Activated CD4-positive, alpha-beta T cell treated with anti-CD3 and anti-CD28 coated beads for 1 hour (primary cell): ENCODE results near the gene CAD.

Source experiments
- DNase-seq: peaks from one replicate; pipeline ENCODE4 v3.0.0-alpha.2; 2020

The CAD gene

DNA sequence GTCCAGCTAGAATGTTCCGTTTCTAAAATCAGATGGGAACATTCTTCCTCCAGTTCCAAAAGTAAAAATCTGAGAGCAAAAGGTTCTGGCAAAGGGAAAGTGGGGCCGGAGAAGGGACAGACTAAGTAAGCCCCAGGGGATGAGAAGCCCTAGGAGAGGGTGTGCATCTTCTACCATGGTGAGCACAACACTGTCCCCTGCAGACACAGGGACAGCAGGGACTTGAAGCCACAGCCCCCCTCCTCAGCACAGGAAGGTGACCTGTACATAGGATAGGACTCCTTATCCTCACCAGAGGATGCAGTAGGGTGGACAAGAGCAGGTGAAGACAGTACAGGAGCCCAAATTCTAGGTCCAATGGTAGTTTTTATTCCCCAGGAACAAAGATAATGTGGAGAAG, 17.9 kb upstream of the CAD start:
- DNase-seq: no peak

DNA sequence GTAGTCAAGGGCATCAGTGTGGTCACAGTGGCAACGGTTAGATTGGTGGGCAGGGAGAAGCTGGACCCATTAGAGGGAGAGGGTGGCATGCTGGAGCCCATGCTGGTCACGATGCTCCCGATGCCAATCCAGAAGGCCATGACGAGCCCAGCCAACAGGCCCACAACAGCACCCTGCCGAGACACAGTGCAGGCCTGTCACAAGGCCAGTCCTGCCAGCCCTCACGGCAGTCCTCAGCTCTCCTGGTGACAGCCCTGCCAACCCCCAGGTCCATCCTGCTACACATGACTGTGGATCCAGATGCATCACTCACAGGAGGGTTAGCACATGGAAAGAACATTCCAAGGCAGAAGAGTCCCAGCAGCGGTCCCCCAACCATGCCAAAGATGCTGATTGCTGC, 15.5 kb upstream of the CAD start:
- no peak for DNase-seq

DNA sequence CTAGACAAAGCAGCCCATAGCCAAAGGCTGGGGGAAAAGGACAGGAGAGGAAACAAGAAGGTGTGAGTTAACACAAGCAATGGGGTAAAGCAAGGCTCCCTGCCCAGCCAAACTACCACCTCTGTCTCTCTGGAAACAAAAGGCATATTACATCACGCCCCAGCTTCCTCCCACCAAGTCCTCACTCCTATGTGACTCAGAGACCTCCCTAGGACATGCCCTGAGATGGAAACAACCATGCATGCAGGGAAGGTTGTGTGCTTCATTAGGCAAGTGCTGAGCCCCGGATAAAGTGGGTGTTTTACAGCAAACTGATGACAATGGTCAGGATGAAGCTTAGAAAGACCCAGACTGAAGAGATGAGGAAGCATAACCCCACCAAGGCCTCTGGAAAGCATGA, 14.3 kb upstream of the CAD start:
- no peak for DNase-seq

DNA sequence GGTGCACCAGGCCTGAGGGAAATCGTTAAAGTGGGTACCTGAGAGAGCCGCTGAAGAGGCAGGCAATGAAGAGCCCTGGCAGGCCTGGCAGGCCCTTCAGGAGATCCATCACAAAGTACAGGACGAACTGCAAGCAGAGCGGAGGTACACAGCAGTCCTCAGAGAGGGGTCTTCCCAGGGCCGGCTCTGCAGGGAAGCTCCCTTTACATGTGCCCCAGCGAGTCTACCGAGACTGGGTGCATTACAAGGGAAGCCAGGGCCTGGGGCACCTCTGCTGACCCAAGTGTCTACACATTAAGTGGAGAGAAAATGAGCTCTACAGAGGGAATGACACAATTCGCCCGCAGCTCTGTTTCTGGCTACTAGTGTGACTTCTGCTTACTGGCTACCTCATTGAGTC, 13.4 kb upstream of the CAD start:
- no peak for DNase-seq

DNA sequence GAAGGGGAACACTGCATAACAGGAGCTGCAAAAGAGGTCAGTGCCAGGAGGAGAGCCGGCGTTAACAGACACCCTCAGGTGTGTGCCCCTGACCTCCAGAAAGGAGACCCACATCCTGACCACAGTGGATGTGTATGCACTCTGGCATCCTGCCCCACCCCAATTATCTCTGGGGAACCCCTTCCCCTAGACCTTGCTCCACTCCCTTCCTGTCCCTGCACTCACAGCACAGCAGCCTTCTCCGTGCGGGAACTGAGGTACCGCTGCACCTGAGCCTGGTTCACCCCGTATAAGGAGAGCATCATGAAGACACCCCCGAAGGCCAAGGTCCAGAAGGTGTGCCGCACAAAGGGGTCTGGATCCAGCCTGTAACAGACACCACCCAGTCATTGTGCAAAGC, 12.6 kb upstream of the CAD start:
- no peak for DNase-seq

DNA sequence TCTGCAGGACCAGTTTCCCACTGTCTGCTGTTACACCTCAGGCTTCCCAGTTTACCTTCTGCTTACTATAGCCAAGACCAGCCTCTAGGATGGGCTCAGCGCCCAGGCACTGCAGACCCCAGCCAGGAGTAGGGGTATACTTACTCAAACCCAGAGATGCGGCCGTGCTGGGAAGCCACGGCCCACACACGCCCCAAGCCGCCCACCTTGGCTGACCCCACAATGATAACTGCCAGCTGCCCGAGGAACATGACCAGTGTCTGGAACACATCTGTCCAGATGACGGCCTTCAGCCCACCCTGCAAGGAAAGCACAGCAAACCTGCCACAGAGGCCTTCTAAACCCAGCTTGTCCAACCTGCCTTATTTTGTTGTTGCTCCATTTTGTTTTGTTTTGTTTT, 12.0 kb upstream of the CAD start:
- no peak for DNase-seq

DNA sequence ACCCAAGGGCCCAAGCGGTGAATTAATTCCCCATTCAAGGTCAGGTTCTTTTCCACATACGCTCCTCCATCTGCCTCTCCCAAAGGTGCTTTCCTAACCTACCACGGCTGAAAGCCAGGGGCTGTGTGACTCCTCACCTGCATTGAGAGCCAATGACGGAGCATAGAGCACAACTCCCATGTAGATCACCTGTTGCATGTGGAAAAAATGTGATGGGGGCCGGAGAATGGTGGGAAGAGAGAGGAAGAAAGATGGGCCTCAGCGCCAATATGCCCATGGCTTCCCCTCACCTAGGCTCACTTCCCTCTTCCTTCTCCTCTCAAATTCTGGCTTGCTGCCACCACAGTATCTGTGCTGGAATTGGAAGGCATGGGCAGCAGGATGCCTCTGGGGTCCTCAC, 10.8 kb upstream of the CAD start:
- no peak for DNase-seq

DNA sequence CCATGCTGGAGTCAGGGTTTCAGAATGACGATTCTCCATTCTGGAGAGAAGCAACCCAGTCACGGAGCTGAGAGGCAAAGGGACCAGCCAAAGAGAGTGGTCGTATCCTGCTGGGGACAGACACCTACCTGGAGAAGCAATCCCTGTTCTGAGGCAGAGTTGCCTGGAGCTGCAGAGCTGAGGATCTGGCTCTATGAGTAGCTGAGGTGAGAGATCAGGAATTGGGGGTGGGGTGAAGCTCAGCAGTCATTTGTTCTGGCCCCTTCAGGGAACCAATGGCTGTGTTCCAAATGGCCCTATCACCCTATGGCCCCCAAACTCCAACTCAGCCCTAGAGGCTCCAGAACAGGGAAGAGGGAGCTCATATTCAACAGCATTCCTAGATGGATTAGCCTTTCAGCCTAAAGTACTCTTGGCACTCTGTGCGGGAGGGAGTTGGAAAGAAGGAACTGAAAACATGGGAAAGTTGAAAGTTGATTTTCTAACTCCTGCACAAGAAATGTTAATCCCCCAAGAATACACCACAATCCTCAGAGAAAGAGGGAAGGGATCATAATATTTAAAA, 8.6 kb upstream of the CAD start:
- no peak for DNase-seq

DNA sequence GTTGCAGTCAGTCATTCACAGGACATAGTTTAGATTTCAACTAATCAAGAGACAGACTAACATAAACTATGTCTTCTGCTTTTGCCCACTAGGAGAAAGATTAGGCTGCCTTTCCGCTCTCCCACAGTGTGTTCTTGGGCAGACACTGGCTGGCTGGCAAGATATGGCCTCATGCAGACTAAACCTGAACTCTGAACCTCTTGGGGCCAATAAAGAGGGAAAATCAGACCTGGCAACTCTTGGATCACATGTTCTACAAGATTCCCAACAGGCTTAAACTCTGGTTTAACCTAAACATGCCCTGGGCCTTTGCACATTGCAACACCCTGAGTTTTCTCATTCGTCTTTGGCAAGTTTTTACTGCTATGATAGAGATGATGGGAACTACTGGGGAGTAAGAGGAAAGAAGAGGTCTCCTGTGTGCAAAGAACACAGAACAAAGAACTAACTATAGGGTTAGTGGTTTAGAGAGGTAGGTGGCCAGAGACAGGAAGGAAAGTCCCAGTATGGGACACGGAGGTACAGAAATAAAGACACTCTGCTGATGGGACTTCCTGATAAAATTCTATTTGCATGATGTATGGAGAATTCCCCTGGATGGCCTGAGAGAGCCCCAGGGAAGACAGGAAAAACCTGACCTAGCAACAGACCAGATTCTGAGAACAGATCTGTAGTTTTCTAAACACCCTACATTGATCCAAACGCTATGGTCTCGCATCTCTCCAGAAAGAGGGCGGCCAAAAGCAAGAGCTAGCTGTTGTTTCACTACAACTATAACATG, 7.4 kb upstream of the CAD start:
- no peak for DNase-seq

DNA sequence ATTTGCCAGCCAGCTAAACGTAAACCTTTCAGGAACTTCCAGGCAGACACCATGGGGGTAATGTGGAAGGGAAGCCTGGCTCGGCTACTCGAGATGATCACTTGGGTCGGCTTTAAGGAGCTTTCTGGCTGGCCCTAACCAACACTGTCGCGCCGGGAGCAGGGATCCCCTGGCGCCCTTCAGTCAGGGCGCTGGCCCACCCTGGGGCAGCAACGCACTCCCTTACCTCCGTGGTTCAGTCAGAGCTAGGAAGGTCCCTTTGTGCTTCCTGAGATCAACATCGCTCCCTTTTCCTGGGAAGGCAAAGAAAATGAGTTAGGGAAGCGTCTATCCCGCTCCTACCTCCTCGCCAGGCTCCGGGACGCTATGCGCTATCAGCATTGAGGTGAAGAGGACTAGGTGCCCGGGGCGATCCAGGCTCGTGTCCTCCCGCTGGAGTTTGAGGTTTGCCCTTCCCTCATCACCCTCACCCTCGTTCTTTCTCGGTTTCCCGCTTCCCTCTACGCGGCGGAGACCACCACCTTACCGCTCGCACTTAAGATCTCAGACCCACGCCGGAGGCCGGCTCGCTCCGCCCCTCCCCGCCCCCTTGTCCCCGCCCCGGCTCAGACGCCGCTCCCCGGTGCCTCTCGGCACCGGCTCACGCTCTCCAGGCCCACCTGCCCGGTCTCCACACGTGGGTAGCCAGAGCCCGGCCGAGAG, 5.8 kb upstream of the CAD start:
- DNase-seq: no peak

DNA sequence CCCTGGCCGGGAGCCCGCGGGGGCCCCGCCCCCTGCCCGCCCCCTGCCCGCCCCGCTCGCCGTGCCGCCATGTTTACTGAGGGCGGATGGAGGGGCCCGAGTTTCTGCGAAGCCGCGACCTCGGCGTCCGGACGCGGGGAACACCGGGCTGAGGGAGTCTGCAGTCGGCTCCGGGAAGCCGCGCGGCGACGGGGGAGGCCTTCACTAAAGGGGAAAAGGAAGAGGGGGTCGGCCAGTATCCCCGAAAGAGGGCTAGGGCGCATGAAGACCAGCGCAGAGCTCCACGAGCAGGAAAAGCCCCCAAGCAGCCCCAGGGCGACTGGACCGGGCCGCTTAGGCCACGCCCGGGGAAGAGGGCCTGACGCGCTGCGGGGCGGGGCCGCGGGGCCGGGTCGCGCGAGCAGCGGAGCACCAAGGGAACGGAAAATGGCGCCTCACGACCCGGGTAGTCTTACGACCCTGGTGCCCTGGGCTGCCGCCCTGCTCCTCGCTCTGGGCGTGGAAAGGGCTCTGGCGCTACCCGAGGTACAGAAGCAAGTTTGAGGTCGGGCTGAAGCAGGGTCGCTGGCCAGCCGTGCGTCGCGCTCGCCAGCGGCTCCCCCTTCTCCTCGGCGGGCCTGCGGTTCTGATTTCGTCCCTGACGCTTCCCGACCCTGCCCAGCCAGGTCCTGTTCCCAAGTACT, 5.1 kb upstream of the CAD start, which contains the start of the genes ATRAID and SLC5A6:
TSS of gene ATRAID (plus strand) at position 99 of the 683 bp plus-strand sequence. CDS start at position 427, 328 bp downstream.
TSS of gene SLC5A6 (minus strand) at position 326 of the 683 bp plus-strand sequence. CDS start 4,618 bp downstream, outside the sequence.
- DNase-seq: peak; percentile 84

DNA sequence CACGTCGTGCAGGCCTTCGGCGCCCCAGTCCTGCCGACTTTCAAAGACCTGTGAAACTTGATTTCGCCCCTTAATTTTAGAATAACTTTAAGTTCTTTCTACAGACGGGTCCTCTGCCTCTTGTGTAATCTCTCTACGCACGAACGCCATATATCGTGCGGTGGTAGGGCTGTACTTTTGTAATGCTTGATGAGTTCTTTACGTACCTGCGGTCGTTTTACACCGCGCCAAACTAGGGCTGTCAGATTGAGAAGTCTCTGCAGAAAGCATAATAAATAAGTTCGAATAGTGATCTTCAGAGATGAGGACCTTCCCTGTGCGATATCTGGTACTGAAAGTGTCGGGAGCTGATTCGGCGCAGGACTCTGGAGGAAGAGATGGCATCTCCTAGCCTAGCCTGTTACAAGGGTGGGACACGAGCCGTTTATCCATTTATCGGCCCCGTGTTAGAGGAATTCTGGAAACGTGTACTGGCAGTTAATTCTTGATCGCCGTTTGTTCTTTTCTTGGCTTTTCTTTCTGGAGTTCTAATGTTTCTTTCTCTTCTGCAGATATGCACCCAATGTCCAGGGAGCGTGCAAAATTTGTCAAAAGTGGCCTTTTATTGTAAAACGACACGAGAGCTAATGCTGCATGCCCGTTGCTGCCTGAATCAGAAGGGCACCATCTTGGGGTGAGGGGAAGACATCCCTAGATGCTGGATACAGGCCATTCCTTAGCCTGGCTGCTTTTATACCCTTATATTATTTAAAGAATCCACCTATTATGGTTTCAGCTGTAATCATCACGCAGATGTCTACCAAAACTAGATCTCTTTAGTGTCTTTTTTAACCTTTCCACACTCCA, 4.3 kb upstream of the CAD start:
- no peak for DNase-seq

DNA sequence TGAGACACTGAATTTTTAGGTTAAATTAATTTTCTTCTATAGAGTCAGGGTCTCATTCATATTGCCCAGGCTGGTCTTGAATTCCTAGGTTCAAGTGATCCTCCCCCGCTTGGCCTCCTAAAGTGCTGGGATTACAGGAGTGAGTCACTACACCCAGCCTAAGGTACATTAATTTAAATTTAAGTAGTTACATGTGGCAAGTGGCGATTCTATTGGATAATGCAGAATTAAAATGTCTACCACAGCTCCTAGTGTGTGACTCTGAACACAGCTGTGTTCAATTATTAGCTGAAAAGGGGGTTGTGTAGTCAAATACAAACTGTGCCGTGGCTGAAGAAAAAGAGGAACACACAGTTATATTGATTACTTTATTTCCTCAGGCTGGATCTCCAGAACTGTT, 2.2 kb upstream of the CAD start:
- no peak for DNase-seq

DNA sequence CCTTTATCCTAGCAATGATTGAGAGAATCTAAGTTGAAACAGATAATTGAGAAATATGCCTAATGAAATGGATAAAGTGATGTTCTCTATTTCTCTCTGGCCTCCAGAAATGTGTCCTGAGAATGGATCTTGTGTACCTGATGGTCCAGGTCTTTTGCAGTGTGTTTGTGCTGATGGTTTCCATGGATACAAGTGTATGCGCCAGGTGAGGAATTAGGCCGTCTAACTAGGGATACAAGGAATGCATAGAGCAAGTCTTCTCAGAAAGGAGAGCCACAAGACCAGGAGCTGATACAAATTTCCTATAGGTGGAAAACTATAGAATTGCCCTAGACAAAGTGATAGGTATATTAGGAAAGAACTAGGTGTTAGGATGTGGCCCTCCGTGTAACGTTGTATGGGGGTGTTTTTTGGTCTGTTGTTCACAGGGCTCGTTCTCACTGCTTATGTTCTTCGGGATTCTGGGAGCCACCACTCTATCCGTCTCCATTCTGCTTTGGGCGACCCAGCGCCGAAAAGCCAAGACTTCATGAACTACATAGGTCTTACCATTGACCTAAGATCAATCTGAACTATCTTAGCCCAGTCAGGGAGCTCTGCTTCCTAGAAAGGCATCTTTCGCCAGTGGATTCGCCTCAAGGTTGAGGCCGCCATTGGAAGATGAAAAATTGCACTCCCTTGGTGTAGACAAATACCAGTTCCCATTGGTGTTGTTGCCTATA, 592 bp upstream of the CAD start:
- no peak for DNase-seq

DNA sequence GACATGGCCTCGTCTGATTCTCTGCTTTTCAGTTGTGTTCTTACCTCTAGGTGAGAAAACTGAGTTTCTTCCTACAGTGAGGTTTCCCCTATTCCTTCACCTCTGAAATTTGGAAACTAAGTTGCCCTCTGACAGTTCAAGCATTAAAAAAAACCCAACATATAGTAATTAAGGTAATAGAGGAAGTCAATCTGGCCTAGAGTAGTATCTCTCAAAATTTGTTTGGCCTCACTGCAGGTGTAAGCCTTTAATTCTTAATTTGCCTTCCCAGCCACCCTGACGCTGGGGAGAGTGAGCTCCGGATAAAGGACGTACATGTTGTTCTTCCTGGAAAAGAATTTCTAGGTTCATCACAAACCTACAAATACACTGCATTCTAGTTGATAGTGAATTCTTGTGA, 1.4 kb downstream of the CAD start:
- DNase-seq: no peak

DNA sequence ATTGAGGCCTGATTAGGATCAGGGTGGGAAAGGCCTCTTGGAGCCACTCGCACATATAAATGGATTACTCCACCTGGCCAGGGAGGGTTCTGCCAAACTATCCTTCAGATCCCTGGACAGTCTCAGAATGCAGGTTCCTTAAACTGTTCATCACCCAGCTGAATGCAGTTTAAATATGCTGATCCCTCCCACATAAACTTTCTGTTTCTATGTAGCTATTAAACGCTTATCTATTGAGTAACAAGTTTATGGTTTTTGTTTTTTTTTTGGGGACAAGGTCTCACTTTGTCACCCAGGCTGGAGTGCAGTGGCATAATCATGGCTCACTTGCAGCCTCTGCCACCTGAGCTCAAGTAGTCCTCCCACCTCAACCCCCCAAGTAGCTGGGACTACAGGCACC, 1.9 kb downstream of the CAD start:
- DNase-seq: no peak

DNA sequence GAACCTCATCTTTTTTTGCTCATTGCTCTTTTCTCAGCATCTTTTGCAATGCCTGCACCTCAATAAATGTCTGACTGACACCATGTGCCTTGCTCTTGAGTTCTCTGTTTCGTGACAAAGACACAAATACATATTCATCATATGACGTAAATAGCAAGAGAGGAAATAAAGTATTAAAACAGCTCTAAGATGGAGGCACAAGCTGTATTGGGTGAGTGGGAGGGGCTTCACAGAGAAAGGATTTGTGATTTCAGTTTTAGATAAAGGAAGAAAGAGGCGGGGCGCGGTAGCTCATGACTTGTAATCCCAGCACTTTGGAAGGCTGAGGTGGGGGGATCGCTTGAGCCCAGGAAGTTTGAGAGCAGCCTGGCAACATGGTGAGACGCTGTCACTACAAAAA, 2.9 kb downstream of the CAD start:
- no peak for DNase-seq

DNA sequence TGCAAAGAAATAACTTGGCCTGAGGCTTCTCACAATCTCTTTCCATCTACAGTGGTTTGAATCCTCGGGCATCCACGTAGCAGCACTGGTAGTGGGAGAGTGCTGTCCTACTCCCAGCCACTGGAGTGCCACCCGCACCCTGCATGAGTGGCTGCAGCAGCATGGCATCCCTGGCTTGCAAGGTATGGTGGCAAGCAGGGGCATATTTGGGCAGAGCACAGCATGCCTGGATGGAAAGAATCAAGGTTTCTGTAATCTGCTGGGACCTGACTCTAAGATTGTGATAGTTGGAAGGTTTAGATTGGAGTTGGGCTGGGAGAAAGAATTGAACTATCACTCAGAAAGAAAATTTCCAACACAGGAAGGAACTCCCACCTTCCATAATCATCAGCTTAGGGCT, 4.0 kb downstream of the CAD start:
- no peak for DNase-seq

DNA sequence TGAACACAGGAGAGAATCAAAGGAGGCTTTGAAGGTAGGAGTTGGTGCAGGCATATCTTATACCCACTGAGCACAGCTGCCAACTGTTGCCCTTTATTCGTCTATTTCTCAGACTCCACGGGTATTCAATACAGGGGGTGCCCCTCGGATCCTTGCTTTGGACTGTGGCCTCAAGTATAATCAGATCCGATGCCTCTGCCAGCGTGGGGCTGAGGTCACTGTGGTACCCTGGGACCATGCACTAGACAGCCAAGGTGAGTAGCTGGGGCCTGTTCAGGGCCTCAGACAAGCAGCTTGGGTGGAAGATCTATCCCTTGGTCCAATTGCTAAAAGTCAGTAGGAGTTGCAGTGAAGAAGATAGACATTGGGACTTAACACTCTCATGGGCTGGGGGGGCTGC, 5.2 kb downstream of the CAD start:
- no peak for DNase-seq

DNA sequence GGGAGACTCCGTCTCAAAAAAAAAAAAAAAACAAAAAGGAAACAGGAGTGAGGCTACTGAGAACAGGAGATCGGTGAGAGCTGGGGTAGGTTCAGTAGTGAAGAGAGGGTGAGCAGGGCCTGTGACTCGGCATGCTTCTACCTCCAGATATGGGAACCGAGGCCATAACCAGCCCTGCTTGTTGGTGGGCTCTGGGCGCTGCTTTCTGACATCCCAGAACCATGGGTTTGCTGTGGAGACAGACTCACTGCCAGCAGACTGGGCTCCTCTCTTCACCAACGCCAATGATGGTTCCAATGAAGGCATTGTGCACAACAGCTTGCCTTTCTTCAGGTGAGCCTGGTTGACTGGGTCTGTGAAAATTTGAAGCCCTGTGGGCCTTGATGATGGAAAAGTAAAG, 6.2 kb downstream of the CAD start:
- no peak for DNase-seq

DNA sequence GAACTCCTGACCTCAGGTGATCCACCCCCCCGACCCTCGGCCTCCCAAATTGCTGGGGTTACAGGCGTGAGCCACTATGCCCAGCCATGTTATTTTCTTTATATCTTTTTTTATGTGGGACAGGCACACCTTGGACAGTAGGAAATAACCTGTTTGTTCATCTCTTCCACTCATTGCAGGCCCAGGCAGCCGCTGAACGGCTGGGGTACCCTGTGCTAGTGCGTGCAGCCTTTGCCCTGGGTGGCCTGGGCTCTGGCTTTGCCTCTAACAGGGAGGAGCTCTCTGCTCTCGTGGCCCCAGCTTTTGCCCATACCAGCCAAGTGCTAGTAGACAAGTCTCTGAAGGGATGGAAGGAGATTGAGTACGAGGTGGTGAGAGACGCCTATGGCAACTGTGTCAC, 8.4 kb downstream of the CAD start:
- no peak for DNase-seq

DNA sequence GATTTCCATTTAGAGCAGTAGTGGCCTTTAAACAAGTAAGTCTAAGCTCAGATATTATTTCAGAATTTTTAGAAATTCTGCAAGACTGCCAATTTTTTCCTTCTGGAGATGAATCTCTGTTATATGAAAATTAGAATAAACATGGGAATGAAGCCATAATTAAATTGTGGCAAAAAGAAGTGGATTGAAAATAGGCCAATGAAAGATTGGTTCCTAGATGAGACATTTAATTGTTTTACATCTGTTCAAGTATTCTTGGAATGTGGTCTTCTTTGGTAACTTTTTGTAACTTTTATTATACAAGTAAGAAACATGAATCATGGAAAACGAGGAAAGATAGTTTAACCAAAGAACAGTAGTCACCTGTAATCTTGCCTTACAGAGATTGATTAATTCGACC, 10.3 kb downstream of the CAD start:
- no peak for DNase-seq
